Endothelial cell of umbilical vein (primary cell): Measurements from ENCODE around the gene IL1R1.

Experiments used
- CTCF ChIP-seq, 2 donors: IDR thresholded peaks; 1 replicate in 1 of 2; 2 replicates in 1 of 2; pipeline ENCODE4 v1.5.1; 2011; ENCODE audit warnings: low read length in 2 of 2, mild to moderate bottlenecking in 2 of 2, moderate library complexity in 2 of 2, control low read depth in 1 of 2, inconsistent platforms in 1 of 2, low read depth in 1 of 2; ENCODE audit not compliant: insufficient read depth in 1 of 2; ENCODE audit errors: extremely low read depth in 1 of 2
- EZH2 ChIP-seq: IDR thresholded peaks from 2 replicates; pipeline ENCODE4 v1.6.1; 2012; ENCODE audit warnings: borderline replicate concordance, low read depth, mild to moderate bottlenecking, moderate library complexity, low read length, inconsistent platforms; ENCODE audit not compliant: severe bottlenecking
- POLR2AphosphoS5 ChIP-seq: IDR thresholded peaks from 2 replicates; pipeline ENCODE4 v1.6.1; 2012; ENCODE audit warnings: low read depth, mild to moderate bottlenecking, control low read depth, low read length, moderate library complexity; ENCODE audit not compliant: insufficient read depth

GRCh38 chr2:102179788-102180686, 37.5 kb downstream of the IL1R1 start:
- no peak for TF ChIP-seq CTCF (IDR thresholded peaks at IDR 0.05; ENCODE audit: extremely low read depth in 1 of 2, insufficient read depth in 1 of 2, low read depth in 1 of 2, low read length in 2 of 2)
- no peak for TF ChIP-seq EZH2
- no peak for TF ChIP-seq POLR2AphosphoS5
